Head of caudate nucleus (tissue), 42 donors: Measurements from ENCODE around the gene FARSB.
A peak's percentile ranks its signal among the peaks of the same experiment; 100 is the strongest.
"Not testable (repeated sequence)": the region's sequence is repeated elsewhere in the genome, so short reads cannot be mapped to it uniquely, and the experiment has no call there.

Experiments used
- DNase-seq, 42 donors: peaks; one replicate each; pipeline versions ENCODE4 v3.0.0 to v3.0.0-alpha.2; 2020 to 2021; ENCODE audit warnings: mixed read lengths in 7 of 42
- intact Hi-C: fragments of 100-400 bp; cut with DNase I; formaldehyde crosslinking; loops from one replicate; pipeline ENCODE4 v1.15.0; 2022

The FARSB gene

DNA sequence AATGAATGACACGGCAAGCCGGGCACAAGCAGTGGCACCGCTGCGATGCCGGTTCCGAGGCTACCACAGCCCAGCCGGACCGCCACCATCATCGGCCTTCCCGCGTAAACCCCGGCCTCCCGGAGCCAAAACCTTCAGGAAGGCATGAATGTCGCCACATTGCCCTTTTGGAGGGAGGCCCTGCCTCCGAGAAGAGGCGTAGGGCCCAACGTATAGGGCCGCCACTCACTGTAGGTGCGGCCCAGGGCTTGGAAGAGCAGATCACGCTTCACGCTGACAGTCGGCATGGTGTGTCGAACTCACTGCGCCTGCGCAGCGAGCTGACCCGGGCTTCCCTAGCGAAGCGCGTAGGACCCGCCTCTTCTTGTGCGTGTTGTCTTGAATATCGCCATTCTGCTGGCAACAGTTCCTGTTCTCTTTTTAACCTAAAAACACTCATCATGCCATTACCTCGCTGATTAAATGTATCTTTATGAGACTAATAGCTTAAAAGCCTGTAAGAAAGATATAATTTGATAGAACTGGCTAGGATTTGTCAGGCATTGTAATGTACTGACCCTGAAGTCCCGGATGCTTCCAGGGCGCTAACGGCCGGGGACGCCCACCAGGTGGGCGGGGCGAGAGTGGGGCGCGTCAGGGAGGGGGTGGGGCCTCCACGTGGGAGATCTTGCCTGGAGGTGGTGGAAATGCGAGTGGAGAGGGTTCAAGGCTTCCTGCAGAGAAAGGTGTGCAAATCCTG is at the start of gene FARSB:
Gene FARSB, minus strand, starts transcription at position 306 of the 739 bp plus-strand sequence. Its CDS starts 19 bp downstream, at position 287.
- intact Hi-C loops: no loop called here
- peak; percentile 92 to 98 (median 95) for DNase-seq

DNA sequence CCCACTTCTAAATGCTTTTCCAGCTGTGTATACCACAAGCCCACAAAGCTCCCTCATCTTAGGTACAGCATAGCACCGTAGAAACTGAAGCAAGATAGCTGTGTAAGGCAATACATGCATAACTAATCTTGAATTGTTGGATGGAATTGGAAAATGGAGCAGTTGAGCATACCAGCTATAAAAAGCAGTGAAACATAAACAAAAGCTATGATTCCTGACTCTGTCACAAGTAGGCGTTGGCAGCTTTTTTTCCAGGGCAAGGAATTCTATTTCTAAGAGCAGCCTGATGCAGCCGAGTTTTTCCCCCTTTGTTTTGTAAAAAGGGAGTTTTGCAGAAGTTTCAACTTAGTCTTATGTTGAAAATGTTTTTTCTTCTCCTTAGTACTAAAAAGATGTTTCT is 48.0 kb upstream of the FARSB start:
- intact Hi-C loops: loop anchor here (10.0 kb wide), 1 partner anchor 201 kb away; no protein-coding TSS in a partner anchor
- peak in 3 of 42 donors; percentile 6 to 25 (median 7) for DNase-seq

DNA sequence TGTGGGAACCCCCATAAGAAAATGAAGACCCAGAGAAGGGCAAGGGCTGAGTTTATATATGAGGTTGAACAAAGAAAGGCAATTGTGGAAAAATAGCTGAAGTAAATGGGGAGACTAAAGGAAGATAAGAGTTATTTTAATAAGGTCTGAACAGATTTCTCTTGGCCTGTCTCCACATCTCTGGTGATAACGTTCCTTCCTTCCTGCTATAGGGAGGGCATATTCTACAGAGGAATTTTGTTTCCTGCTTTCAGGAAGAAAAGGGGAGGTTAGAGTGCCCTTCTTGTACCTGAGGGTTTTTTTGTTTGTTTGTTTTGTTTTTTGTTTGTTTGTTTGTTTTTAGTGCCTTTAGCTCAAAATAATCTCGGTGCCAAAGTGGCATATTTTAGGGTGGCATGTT is 47.2 kb upstream of the FARSB start:
- DNase-seq: no peak
- intact Hi-C loops: loop anchor here (10.0 kb wide), 1 partner anchor 202 kb away; no protein-coding TSS in a partner anchor

- no peak for DNase-seq
- intact Hi-C loops: loop anchor here (10.0 kb wide), 1 partner anchor 203 kb away; no protein-coding TSS in a partner anchor
These were observed 45.8 kb upstream of the FARSB start for GRCh38 chr2:222701721-222702131.

DNA sequence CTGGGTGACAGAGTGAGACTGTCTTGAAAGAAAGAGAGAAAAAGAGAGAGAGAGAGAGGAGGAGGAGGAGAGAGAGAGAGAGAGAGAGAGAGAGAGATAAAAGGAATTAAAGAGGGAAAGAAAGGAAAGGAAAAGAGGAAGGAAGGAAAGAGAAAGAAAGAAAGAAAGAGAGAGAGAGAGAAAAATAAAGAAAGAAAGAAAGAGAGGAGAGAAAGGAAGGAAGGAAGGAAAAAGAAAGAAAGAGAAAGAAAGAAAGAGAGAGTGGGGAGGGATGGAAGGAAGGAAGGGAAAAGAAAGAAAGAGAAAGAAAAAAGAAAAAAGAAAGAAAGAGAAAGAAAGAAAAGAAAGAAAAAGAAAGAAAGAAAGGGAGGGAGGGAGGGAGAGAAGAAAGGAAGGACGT is 45.3 kb upstream of the FARSB start:
- DNase-seq: no peak
- intact Hi-C loops: loop anchor here (10.0 kb wide), 1 partner anchor 204 kb away; no protein-coding TSS in a partner anchor

DNA sequence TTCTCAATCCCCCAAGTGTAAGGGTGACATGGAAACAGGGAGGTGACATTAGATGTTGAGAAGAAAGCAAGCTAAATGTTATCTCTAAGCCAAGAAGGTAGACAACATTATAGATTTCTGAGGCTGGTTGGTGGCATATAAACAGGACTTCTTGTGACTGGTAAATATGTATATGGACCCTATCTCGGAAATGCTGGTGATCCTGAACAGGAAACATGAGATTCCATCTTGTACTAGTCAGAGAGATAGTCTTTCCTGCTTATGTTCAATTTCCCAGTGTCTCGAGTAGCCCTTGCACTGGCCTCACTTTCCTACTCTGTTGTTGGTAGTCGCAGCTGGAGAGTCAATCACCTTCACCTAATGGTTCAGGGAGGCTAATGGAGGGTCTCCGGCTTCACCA is 42.4 kb upstream of the FARSB start:
- DNase-seq: no peak
- intact Hi-C loops: no loop called here

- no peak for DNase-seq
- intact Hi-C loops: no loop called here
These were observed 37.9 kb upstream of the FARSB start for GRCh38 chr2:222693837-222694236.

- intact Hi-C loops, DNase-seq: not testable (repeated sequence)
These were observed 37.5 kb upstream of the FARSB start for GRCh38 chr2:222693413-222693812.

DNA sequence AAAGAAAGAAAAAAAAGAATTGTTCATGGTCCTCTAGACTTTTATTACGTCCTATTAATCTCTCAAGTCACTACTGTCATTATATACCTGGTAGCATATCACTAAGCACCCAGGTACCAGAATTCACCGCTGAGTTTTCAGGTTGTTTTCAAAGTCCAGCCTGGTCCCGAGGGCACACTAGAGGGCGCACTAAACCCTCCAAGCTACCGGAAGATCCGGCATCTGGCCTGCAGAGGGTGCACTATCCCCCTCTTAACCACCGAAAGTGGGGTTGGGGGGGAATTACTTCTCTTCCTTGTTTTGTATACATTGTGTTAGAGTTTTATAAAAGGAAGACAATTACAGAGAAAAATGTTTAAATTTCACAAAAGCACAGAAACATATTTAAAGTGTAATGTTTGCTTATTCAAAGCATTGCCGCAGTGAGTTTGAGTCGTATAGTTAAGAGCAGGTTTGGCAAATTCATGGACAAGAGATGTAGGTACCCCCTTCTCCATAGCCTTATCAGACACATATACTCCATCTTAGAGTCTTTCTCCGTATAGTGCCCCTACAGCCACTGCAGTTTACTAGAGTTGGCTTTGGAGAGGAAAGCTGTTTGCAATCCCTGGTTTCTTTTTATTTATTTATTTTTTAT is 34.8 kb upstream of the FARSB start:
- peak; percentile 61 to 90 (median 76) for DNase-seq
- intact Hi-C loops: no loop called here

- intact Hi-C loops: no loop called here
These were observed 33.4 kb upstream of the FARSB start for GRCh38 chr2:222689322-222689721.

GRCh38 chr2:222688917-222689316 is 33.0 kb upstream of the FARSB start:
- intact Hi-C loops: no loop called here

More at GRCh38 chr2:222689322-222689721, 33.4 kb upstream of the FARSB start:
- no peak for DNase-seq

GRCh38 chr2:222686086-222686750 is 30.3 kb upstream of the FARSB start:
- intact Hi-C loops: no loop called here
- DNase-seq: no peak

More at GRCh38 chr2:222688917-222689316, 33.0 kb upstream of the FARSB start:
- DNase-seq: no peak

- DNase-seq: no peak
- intact Hi-C loops: no loop called here
These were observed 27.9 kb upstream of the FARSB start for GRCh38 chr2:222683805-222684204.

- DNase-seq: no peak
- intact Hi-C loops: no loop called here
These were observed 22.1 kb upstream of the FARSB start for GRCh38 chr2:222677981-222678380.

DNA sequence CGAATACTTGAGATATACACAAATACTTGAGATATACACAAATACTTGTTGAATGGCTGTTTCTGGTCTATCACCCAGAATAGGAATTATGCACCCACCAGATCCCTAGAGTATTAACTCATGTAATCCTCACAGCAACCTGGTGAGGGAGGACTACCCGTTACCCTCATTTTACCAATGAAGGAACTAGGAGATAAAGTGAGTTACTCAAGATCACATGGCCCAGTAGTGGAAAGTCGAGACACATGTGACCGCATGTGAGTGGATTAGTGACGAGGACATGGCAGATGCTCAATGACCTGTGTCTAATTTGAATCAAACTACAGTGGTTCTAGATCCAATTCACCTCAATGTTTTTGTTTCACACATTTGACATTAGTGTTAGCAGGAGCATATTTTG is 18.0 kb upstream of the FARSB start:
- intact Hi-C loops: no loop called here
- DNase-seq: no peak

- intact Hi-C loops: no loop called here
- DNase-seq: no peak
These were observed 17.4 kb upstream of the FARSB start for GRCh38 chr2:222673273-222673672.

DNA sequence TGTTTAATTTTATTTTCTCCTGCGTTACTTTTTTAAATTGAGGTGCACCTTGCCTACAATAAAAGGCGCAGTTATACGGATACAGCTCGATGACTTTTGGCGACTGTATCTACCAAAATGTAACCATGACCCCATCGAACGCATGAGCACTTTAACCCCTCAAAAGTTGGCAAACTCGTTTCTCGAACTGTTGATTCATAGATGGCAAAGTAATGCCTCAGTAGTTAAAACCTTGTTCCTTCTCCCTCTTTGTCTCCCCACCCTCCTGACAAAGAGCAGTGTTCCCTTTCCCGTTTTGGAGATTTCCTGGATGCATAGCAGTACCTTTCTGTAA is 16.1 kb upstream of the FARSB start:
- no peak for DNase-seq
- intact Hi-C loops: no loop called here

- DNase-seq: peak in 40 of 42 donors; percentile 14 to 74 (median 49)
- intact Hi-C loops: no loop called here
These were observed 15.6 kb upstream of the FARSB start, which contains the start of gene MOGAT1 for GRCh38 chr2:222671259-222672067. TSS of gene MOGAT1 (plus strand) at chr2:222671658. CDS start at chr2:222671786, 128 bp downstream.
